Left ventricle myocardium inferior (tissue), 1 donor: ENCODE data around the gene CHRD. TPM values are rescaled to one million over a fixed set of nuclear protein-coding genes. Genes with fewer than 3 reads are reported as not detected.

ENCODE experiments used
- DNase-seq: peaks from one replicate; pipeline ENCODE4 v3.0.0-alpha.2; 2020
- H3K27ac ChIP-seq: fragments of 200-600 bp; replicated peaks from 2 replicates; pipeline ENCODE4 v1.8.0; 2021
- H3K27me3 ChIP-seq: fragments of 200-600 bp; 2 replicates; pipeline ENCODE4 v1.8.0; 2021; ENCODE audit warnings: low read depth
- H3K36me3 ChIP-seq: fragments of 200-600 bp; 2 replicates; pipeline ENCODE4 v1.8.0; 2021
- H3K4me1 ChIP-seq: fragments of 200-600 bp; 2 replicates; pipeline ENCODE4 v1.8.0; 2021
- H3K4me3 ChIP-seq: fragments of 200-600 bp; 2 replicates; pipeline ENCODE4 v1.8.0; 2021; ENCODE audit warnings: mild to moderate bottlenecking, moderate library complexity
- H3K9me3 ChIP-seq: fragments of 200-600 bp; replicated peaks from 2 replicates; pipeline ENCODE4 v1.8.0; 2021
- CTCF ChIP-seq: fragments of 200-600 bp; IDR thresholded peaks from 2 replicates; pipeline ENCODE4 v1.8.0; 2021; ENCODE audit warnings: antibody characterized with exemption, mild to moderate bottlenecking, borderline replicate concordance
- intact Hi-C: fragments of 100-400 bp; cut with micrococcal nuclease; formaldehyde crosslinking; loops from one replicate; pipeline ENCODE4 v1.11.0; 2022
- total RNA-seq: library from RNA; stranded (reverse); fragmentation: NEBNext Ultra II Directional; extraction: Animal tissue kit (Norgen Biotek cat#: 25700); gene quantifications from one replicate; pipeline ENCODE4 v1.2.1, GENCODE V29; 2021
- donor health status: DM: no; HTN: yes; CAD: no; lungs with severe emphysema.

CHRD gene
- total RNA-seq, 1 donor from 2014 or later, result 6.5 TPM

DNA sequence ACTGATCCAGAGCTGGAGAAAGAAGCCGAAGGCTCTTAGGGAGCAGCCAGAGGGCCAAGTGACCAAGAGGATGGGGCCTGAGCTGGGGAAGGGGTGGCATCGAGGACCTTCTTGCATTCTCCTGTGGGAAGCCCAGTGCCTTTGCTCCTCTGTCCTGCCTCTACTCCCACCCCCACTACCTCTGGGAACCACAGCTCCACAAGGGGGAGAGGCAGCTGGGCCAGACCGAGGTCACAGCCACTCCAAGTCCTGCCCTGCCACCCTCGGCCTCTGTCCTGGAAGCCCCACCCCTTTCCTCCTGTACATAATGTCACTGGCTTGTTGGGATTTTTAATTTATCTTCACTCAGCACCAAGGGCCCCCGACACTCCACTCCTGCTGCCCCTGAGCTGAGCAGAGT is 9.5 kb downstream of the CHRD start:
- Histone ChIP-seq H3K27ac (no peak overlapping the region), H3K4me3 (no peak overlapping the region), H3K4me1 (no peaks in the 10 kb centered on the region), H3K27me3 (peaks cover 35% of the 10 kb centered on the region), H3K9me3 (no peaks in the 10 kb centered on the region), H3K36me3 (no peaks in the 10 kb centered on the region)
- no peak for TF ChIP-seq CTCF
- intact Hi-C loops, result no loop called here
- DNase-seq, result no peak

GRCh38 chr3:184389935-184390528 is 10.2 kb downstream of the CHRD start:
- Histone ChIP-seq H3K36me3 (no peaks in the 10 kb centered on the region), H3K9me3 (no peaks in the 10 kb centered on the region), H3K4me3 (no peak overlapping the region), H3K4me1 (no peaks in the 10 kb centered on the region), H3K27ac (no peak overlapping the region), H3K27me3 (peaks cover 35% of the 10 kb centered on the region)
- intact Hi-C loops, result no loop called here
- no peak for TF ChIP-seq CTCF
- DNase-seq, result no peak

- Histone ChIP-seq H3K9me3 (no peaks in the 10 kb centered on the region), H3K27me3 (peaks cover 31% of the 10 kb centered on the region), H3K36me3 (no peaks in the 10 kb centered on the region), H3K27ac (no peak overlapping the region), H3K4me1 (no peaks in the 10 kb centered on the region), H3K4me3 (no peak overlapping the region)
- intact Hi-C loops, result no loop called here
- TF ChIP-seq CTCF, result no peak
- DNase-seq, result no peak
Observed at GRCh38 chr3:184391266-184391665, 11.4 kb downstream of the CHRD start.

- peaks cover 54% of the 10 kb centered on the region for H3K27me3 ChIP-seq
- H3K4me1 ChIP-seq, result no peaks in the 10 kb centered on the region
- intact Hi-C loops, result no loop called here
- H3K27ac ChIP-seq, result no peak overlapping the region
- DNase-seq, result no peak
- TF ChIP-seq CTCF, result no peak
- H3K36me3 ChIP-seq, result no peaks in the 10 kb centered on the region
- no peaks in the 10 kb centered on the region for H3K9me3 ChIP-seq
- no peak overlapping the region for H3K4me3 ChIP-seq
Observed at GRCh38 chr3:184395320-184395660, 15.4 kb downstream of the CHRD start.

DNA sequence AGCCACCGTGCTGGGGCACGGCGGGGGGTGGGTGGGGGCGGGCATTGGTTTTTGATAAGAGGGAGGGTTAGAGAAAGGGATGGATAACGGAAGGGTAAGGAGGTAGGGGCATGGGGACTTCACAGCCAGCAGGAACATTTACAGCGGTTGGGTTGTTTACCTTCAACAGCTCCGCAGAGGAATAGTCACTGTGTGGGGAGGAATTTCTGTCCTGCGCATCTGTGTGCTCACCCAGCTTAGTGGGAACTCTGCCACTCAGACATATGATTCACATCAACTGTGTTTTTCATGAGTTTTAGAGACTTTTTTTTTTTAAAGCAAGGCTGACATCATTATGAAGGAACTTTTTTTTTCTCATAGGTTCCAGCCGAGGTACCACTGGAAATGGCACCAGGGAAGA is 19.6 kb downstream of the CHRD start:
- no peak for DNase-seq
- Histone ChIP-seq H3K4me1 (no peaks in the 10 kb centered on the region), H3K36me3 (no peaks in the 10 kb centered on the region), H3K27ac (no peak overlapping the region), H3K27me3 (peaks cover 68% of the 10 kb centered on the region), H3K9me3 (no peaks in the 10 kb centered on the region), H3K4me3 (no peak overlapping the region)
- intact Hi-C loops, result no loop called here
- TF ChIP-seq CTCF, result no peak
